ENCODE data around the gene KL. TPM values are rescaled to one million over a fixed set of nuclear protein-coding genes. Genes with fewer than 3 reads are reported as not detected.

KL gene
- total and polyA plus RNA-seq, 2 of the 8 experiments (the other 6 are each of a cell fraction or from before 2014, with no cell fraction given): 0.02 TPM; not detected in 1

DNA sequence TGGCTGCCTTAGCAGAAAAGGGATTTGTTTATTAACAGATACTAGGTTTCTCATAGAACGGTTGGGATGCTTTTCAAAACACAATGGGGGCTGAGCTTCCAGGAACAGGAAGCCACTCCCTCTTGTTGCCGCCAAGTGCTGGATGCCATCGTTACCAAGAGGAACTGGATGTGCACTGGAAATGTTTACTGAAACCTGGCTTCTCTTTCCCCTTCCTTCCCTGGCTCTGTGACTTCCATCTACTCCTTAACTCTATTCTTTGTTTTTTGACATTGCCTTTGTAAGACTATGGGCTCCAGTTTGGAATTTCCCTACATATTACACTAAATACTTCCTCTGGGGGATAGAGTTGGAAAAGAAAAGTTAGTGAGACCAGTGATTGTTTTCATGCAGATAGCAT lies 11.7 kb upstream of the KL start:
- DNase-seq (ENCODE audit: low read depth in 1 of 2, low spot score in 2 of 2): no peak
- no peak overlapping the region for H2BK20ac ChIP-seq (ENCODE audit: low read length)
- H3K27me3 ChIP-seq (replicated peaks in 1 of 4; ENCODE audit: control insufficient read depth in 3 of 4, extremely low read depth in 1 of 4, insufficient read depth in 3 of 4, low read length in 3 of 4): peaks cover 0 to 1% (median 0%) of the 10 kb centered on the region in 4 experiments; a peak in 1 of 7 replicates
- no peak overlapping the region for H2AK5ac ChIP-seq (ENCODE audit: low read depth, low read length)
- H2AFZ ChIP-seq (ENCODE audit: low read length): peak overlapping the region; percentile 87; the same call in 1 of the 2 replicates
- CTCF ChIA-PET (ENCODE audit: partially characterized antibody): interaction anchor here (0.6 to 1.1 kb wide), 3 partner anchors 10 to 653 kb away, joined by 3 to 5 read pairs (median 3); no protein-coding TSS in a partner anchor
- no peak overlapping the region for H2BK5ac ChIP-seq (ENCODE audit: low read depth, low read length)
- H2BK12ac ChIP-seq (ENCODE audit: low read depth, low read length): no peak overlapping the region
- H2BK15ac ChIP-seq (ENCODE audit: low read length): no peak overlapping the region
- no peak overlapping the region for H4K5ac ChIP-seq (ENCODE audit: insufficient read length, low read depth, low read length)
- no peak overlapping the region for H3K14ac ChIP-seq (ENCODE audit: insufficient read length)
- no peak overlapping the region for H3K18ac ChIP-seq (ENCODE audit: extremely low read depth, low read length)
- peaks cover 8 to 10% of the 10 kb centered on the region in 2 experiments for H3K9me3 ChIP-seq (ENCODE audit: insufficient read depth in 2 of 2, low read depth in 1 of 2, low read length in 1 of 2)
- H3K4ac ChIP-seq (replicated peaks; ENCODE audit: insufficient read length, low read depth, low read length): no peak overlapping the region
- no peaks in the 10 kb centered on the region for H3K79me1 ChIP-seq (ENCODE audit: low read depth, low read length)
- H3K4me2 ChIP-seq (ENCODE audit: insufficient read depth in 1 of 2, low read depth in 2 of 2, low read length in 2 of 2): no peak overlapping the region
- no peak overlapping the region for H3K4me3 ChIP-seq (ENCODE audit: extremely low read depth in 1 of 4, insufficient read depth in 2 of 4, low read depth in 3 of 4, low read length in 4 of 4)
- no peak overlapping the region for H3K23ac ChIP-seq (ENCODE audit: insufficient read length)
- H3K23me2 ChIP-seq (ENCODE audit: low read depth, low read length): no peaks in the 10 kb centered on the region
- TF ChIP-seq GABPA (IDR thresholded peaks at IDR 0.05; ENCODE audit: borderline replicate concordance, insufficient read depth, low read length) (no peak), RBBP5 (IDR thresholded peaks at IDR 0.05; ENCODE audit: borderline replicate concordance, low read depth, low read length) (no peak), NANOG (IDR thresholded peaks at IDR 0.05; ENCODE audit: insufficient read depth, low read depth, low read length, poor library complexity, severe bottlenecking) (no peak)
- H3K79me2 ChIP-seq (ENCODE audit: control insufficient read depth in 1 of 2, insufficient read depth in 2 of 2, low read length in 2 of 2): no peaks in the 10 kb centered on the region
- no peak overlapping the region for H3K27ac ChIP-seq (ENCODE audit: low read depth, low read length)
- H2BK120ac ChIP-seq (replicated peaks; ENCODE audit: low read depth, low read length): no peak overlapping the region
- POLR2A ChIA-PET (ENCODE audit: partially characterized antibody): no interaction called here
- no peak overlapping the region for H3K9ac ChIP-seq (replicated peaks in 1 of 4; ENCODE audit: extremely low read depth in 1 of 4, low read depth in 3 of 4, low read length in 3 of 4)
- no peaks in the 10 kb centered on the region for H3K36me3 ChIP-seq (ENCODE audit: control insufficient read depth in 2 of 4, insufficient read depth in 4 of 4, low read length in 3 of 4)
- 71% methylated on average over 3 of the region's 3 CpGs; no CpG with 5 or more reads in 1 of the 2 experiments for WGBS, 2 experiments (ENCODE audit: extremely low coverage in 1 of 2, insufficient coverage in 1 of 2, insufficient read length in 1 of 2, insufficient replicate concordance in 2 of 2, low coverage in 1 of 2, low lambda C conversion rate in 2 of 2, missing lambda C conversion rate in 1 of 2)
- H3K4me1 ChIP-seq (replicated peaks in 1 of 4; ENCODE audit: control insufficient read depth in 3 of 4, insufficient read depth in 4 of 4, low read length in 3 of 4): 0 out of 7 replicates have a peak, but pooled peaks cover 0 to 3% (median 0%) of the 10 kb centered on the region in 4 experiments
- no peaks in the 10 kb centered on the region for H4K20me1 ChIP-seq (replicated peaks in 1 of 2; ENCODE audit: control insufficient read depth in 1 of 2, insufficient read depth in 2 of 2, low read length in 2 of 2)
- H3K56ac ChIP-seq (replicated peaks; ENCODE audit: insufficient read length, low read depth, low read length): no peak overlapping the region
- no peak overlapping the region for H4K8ac ChIP-seq (ENCODE audit: extremely low read depth, insufficient read depth, low read length)
- no peak overlapping the region for H4K91ac ChIP-seq (replicated peaks; ENCODE audit: insufficient read length, low read length)
- no peak for FAIRE-seq
